HG03064 (cell line): ENCODE data around the gene NOCT.
"Not testable (repeated sequence)": the region's sequence is repeated elsewhere in the genome, so short reads cannot be mapped to it uniquely, and the experiment has no call there.

ENCODE experiments used
- ATAC-seq: cut with Tn5 transposase; IDR thresholded peaks from one replicate; pipeline ENCODE4 v1.9.1; 2021; ENCODE audit warnings: low read depth; ENCODE audit not compliant: unreplicated experiment

Gene NOCT

DNA sequence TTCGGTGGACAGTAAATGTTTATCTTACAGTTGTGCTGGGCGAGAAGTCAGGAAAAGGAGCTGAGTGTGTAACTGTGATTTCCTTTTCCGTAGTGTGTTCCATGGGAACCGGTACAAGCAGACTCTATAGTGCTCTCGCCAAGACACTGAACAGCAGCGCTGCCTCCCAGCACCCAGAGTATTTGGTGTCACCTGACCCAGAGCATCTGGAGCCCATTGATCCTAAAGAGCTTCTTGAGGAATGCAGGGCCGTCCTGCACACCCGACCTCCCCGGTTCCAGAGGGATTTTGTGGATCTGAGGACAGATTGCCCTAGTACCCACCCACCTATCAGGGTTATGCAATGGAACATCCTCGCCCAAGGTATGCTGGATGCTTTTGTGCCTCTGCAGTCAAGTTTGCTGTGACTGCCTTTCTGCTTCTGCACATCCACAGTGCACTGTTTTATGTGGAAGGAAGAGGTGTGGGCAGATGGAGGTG is 27.4 kb downstream of the NOCT start:
- ATAC-seq: no peak

DNA sequence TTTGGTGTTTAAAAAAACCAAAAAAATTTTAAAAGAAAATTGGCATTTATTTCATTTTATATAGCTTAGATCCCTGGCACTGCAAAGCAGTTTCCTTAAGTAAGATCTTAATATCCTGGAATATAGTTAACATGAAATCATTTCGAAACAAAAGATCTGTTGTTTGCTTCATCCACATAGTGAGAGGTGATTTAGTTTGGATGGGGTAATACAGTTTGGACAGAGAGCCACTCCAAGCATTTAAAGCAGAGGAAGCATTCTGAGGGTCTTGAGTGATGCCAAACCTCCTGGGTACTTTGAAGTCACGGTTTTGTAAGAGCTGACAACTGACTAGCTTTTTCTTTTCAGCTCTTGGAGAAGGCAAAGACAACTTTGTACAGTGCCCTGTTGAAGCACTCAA is 28.7 kb downstream of the NOCT start:
- no peak for ATAC-seq

DNA sequence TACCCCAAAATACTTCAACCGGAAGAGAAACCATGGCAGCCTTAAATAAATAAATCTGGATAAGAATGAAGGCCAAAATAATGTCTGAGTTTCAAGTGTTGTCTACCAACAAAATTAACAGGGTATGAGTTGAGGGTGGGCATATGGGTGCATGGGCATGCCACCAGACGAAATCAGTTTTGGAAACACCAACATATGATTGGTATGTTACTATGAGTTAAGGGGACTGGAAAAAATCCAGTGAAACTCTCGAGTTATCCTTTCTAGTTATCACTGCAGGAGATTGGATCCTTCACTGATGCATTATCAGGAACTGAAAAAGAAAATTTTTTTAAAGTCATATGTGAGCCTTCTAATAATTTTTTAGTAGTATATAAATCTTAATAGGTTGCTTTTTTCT is 32.4 kb downstream of the NOCT start:
- ATAC-seq: no peak

- no peak for ATAC-seq
These were observed 34.9 kb downstream of the NOCT start for GRCh38 chr4:139050446-139050845.

- ATAC-seq: no peak
These were observed 38.3 kb downstream of the NOCT start for GRCh38 chr4:139053909-139054308.

DNA sequence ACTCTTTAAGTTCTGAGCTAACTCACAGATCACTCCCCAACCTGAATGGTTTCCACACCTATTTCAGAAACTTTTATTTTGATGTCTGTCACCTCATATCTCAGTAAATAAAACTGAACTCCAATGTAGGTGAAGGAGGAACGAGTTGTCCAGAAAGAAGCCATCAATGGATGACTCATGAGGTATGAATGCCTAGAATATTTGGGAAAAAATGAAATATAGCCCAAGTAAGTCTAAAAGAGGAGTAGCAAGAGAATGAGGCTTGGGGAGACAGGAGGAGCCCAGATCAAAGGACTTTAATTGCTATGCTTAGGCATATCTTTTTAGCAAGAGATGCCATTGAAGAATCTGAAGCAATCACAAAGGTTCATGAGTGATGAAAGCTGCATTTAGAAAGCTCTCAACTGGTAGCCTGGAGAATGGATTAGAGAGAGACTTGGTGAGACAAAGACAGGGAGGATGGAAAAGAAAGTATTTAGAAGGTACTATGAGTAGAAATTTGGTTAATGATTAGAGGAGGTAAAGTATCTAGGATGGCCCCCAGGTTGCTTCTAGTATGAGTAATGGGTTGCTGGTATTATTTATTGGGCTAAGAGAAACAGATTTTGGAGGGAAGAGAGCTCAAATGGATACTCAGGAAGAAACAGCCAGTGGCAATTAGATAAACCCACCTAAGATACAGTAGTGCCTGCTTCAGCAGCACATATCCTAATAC is 39.4 kb downstream of the NOCT start:
- ATAC-seq: no peak

DNA sequence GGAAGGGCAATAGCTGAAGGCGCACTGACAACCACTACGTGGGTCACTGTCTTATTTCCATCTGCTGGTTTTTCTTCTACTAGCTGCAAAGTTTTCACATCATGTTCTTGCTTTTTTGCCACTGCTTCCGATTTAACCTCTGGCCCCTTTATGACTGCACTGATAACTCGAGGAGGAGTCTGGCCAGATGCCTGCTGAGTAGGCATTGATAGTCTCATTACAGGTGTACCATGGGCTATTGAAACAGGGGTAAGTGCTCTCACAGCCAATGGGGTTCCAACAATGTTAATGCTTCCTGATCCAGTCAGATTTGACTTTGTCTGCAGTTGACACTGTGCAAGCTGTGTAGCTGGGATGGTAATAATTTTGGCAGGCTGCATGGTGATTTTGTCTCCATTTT is 43.4 kb downstream of the NOCT start:
- not testable (repeated sequence) for ATAC-seq

GRCh38 chr4:139060591-139060990 is 45.0 kb downstream of the NOCT start:
- ATAC-seq: no peak

GRCh38 chr4:139076016-139076744 is 60.6 kb downstream of the NOCT start:
- no peak for ATAC-seq

- ATAC-seq: no peak
These were observed 62.2 kb downstream of the NOCT start for GRCh38 chr4:139077567-139078355.

DNA sequence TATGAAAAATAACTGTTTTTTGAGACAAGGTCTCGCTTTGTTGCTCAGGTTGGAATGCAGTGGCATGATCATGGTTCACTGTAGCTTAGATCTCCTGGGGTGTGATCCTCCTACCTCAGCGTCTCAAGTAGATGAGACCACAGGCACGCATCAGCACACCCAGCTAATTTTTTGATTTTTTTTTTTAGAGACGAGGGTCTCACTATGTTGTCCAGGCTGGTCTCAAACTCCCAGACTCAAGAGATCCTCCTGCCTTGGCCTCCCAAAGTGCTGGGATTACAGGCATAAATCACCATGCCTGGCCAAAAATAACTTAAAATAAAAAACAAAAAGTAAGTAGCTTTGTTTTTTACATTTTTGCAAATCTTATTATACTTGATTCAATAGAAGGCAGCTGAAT is 63.3 kb downstream of the NOCT start:
- no peak for ATAC-seq

- peak; percentile 85 for ATAC-seq
These were observed 67.4 kb downstream of the NOCT start for GRCh38 chr4:139082750-139083606.

DNA sequence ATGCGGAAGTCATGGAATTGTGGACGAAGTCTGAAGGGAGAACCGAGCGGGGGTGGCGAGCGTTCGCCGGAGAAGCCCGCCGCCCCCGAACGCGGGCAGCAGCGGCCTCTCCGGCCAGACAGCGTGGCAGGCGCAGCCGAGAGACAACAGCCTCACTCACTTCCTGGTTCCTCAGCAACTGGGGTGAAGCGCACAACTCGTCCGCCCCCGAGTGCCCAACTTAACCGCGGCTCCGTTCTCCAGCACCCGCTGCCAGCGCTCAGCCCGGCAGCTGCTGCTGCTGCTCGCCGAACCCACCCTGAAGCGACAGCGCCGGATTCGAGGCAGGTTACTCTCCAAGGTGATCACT is 68.0 kb downstream of the NOCT start:
- ATAC-seq: peak; percentile 30

GRCh38 chr4:139083956-139084803 is 68.6 kb downstream of the NOCT start:
- peak; percentile 55 for ATAC-seq

DNA sequence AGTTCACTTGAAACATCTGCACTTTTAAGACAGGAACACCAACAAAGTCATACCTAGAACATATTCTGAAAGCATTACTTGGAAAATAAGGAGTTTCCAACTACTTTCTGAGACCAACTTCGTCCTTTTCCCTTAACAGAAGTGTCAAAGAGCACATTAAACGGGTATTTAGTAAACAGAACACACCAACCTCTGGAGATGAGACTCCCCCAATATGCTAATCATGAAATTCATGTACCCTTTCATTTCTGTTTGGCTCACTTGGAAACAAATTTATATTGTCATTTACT is 69.2 kb downstream of the NOCT start:
- ATAC-seq: no peak

DNA sequence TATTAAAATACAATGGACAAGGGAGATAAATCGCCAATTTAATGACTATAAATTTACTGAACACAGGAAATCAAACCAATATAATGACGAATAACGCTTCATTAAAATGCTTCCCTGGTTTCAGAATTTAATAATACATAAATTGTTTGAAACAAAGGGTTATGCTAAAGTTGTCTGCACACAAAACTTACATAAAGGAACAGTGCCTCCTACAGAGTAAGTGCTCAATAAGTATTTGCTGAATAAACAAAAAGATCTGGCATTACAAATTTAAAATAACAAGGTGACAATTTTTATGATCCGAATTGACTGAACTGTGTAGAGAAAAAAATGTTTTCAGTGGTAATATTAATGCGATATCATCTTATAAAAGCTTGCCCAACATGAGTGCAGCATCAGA is 69.6 kb downstream of the NOCT start:
- no peak for ATAC-seq

- ATAC-seq: no peak
These were observed 76.7 kb downstream of the NOCT start for GRCh38 chr4:139092271-139092670.
